Neural cell (in vitro differentiated cells): ENCODE data around the gene FNDC3A. TPM values are rescaled to one million over a fixed set of nuclear protein-coding genes. Genes with fewer than 3 reads are reported as not detected.
"Not testable (repeated sequence)": the region's sequence is repeated elsewhere in the genome, so short reads cannot be mapped to it uniquely, and the experiment has no call there.

ENCODE experiments used
- H2AFZ ChIP-seq: fragments of 200-600, 300-800 bp; sonication (generic), shearing (Covaris generic); 2 replicates; pipeline ENCODE4 v1.6.0; 2014; ENCODE audit warnings: low read depth, mild to moderate bottlenecking, antibody characterized with exemption, low read length, moderate library complexity
- H3F3A ChIP-seq: fragments of 200-600 bp; shearing (Covaris generic); 2 replicates; pipeline ENCODE4 v1.6.1; 2016; ENCODE audit warnings: mild to moderate bottlenecking, moderate library complexity, mixed read lengths, antibody characterized with exemption, low read length; ENCODE audit not compliant: insufficient read depth, poor library complexity, severe bottlenecking
- H3K27ac ChIP-seq: fragments of 200-600, 300-800 bp; sonication (generic), shearing (Covaris generic); 2 replicates; pipeline ENCODE4 v1.5.1; 2014; ENCODE audit warnings: mild to moderate bottlenecking, low read length, moderate library complexity
- H3K27me3 ChIP-seq: fragments of 300-800, 200-600 bp; sonication (generic), shearing (Covaris generic); 2 replicates; pipeline ENCODE4 v1.6.0; 2014; ENCODE audit warnings: mild to moderate bottlenecking, low read depth, low read length, moderate library complexity; ENCODE audit not compliant: insufficient read depth
- H3K36me3 ChIP-seq: fragments of 300-800, 200-600 bp; sonication (generic), shearing (Covaris generic); 2 replicates; pipeline ENCODE4 v1.5.1; 2014; ENCODE audit warnings: mild to moderate bottlenecking, antibody characterized with exemption, low read length, moderate library complexity; ENCODE audit not compliant: insufficient read depth
- H3K4me2 ChIP-seq: fragments of 300-800, 200-600 bp; sonication (generic), shearing (Covaris generic); 2 replicates; pipeline ENCODE4 v1.6.0; 2014; ENCODE audit warnings: mild to moderate bottlenecking, low read length
- H3K4me3 ChIP-seq: fragments of 300-800, 200-600 bp; sonication (generic), shearing (Covaris generic); 2 replicates; pipeline ENCODE4 v1.5.1; 2014; ENCODE audit warnings: mild to moderate bottlenecking, low read length, moderate library complexity
- H3K79me2 ChIP-seq: fragments of 200-600 bp; shearing (Covaris generic); replicated peaks from 2 replicates; pipeline ENCODE4 v1.6.0; 2014; ENCODE audit warnings: mild to moderate bottlenecking, low read length, moderate library complexity; ENCODE audit not compliant: insufficient read depth
- H3K9ac ChIP-seq: fragments of 300-800, 200-600 bp; sonication (generic), shearing (Covaris generic); 2 replicates; pipeline ENCODE4 v1.6.1; 2016; ENCODE audit warnings: mild to moderate bottlenecking, low read length, mixed read lengths
- H3K9me2 ChIP-seq: fragments of 200-600 bp; shearing (Covaris generic); 2 replicates; pipeline ENCODE4 v1.6.1; 2016; ENCODE audit warnings: mild to moderate bottlenecking, low read length, mixed read lengths; ENCODE audit not compliant: insufficient read depth
- H3K9me3 ChIP-seq: fragments of 200-600, 300-800 bp; sonication (generic), shearing (Covaris generic); 2 replicates; pipeline ENCODE4 v1.6.1; 2016; ENCODE audit warnings: mild to moderate bottlenecking, mixed run types, low read length, moderate library complexity, mixed read lengths
- H4K20me1 ChIP-seq: fragments of 200-600 bp; shearing (Covaris generic); 2 replicates; pipeline ENCODE4 v1.6.1; 2016; ENCODE audit warnings: mild to moderate bottlenecking, mixed run types; ENCODE audit not compliant: insufficient read depth
- EP300 ChIP-seq: fragments of 450-650 bp; conservative IDR thresholded peaks from 2 replicates; pipeline ENCODE4 v1.6.1; 2014; ENCODE audit warnings: antibody characterized with exemption, mild to moderate bottlenecking, moderate library complexity; ENCODE audit not compliant: poor library complexity, severe bottlenecking
- EZH2 ChIP-seq: fragments of 200-600, 300-800 bp; shearing (Covaris generic), sonication (generic); IDR thresholded peaks from 2 replicates; pipeline ENCODE4 v1.6.1; 2014; ENCODE audit warnings: antibody characterized with exemption, low read length, borderline replicate concordance, mild to moderate bottlenecking; ENCODE audit not compliant: insufficient read depth, poor library complexity, severe bottlenecking
- MXI1 ChIP-seq: fragments of 450-650 bp; conservative IDR thresholded peaks from 2 replicates; pipeline ENCODE4 v1.6.1; 2014; ENCODE audit warnings: antibody characterized with exemption, mild to moderate bottlenecking; ENCODE audit not compliant: poor library complexity, severe bottlenecking
- POLR2AphosphoS5 ChIP-seq: IDR thresholded peaks from 2 replicates; pipeline ENCODE4 v1.6.1; 2012
- RAD21 ChIP-seq: fragments of 450-650 bp; conservative IDR thresholded peaks from 2 replicates; pipeline ENCODE4 v1.6.1; 2014; ENCODE audit warnings: antibody characterized with exemption, mild to moderate bottlenecking, moderate library complexity
- SMC3 ChIP-seq: fragments of 450-650 bp; conservative IDR thresholded peaks from 2 replicates; pipeline ENCODE4 v1.6.1; 2014; ENCODE audit warnings: antibody characterized with exemption, mild to moderate bottlenecking, moderate library complexity; ENCODE audit not compliant: poor library complexity
- TAF1 ChIP-seq: IDR thresholded peaks from 2 replicates; pipeline ENCODE4 v1.6.1; 2012; ENCODE audit warnings: low read depth
- polyA plus RNA-seq: library from polyadenylated mRNA; depleted of rRNA; stranded (reverse); fragments of >200 nt; gene quantifications from 2 replicates; pipeline ENCODE4 v1.2.3, GENCODE V29; 2014
- TF ChIP-seq, protein P1 (sequence below): IDR thresholded peaks from 2 replicates; pipeline ENCODE4 v1.6.1; 2012; ENCODE audit warnings: borderline replicate concordance
- TF ChIP-seq, protein P2 (sequence below): fragments of 450-650 bp; IDR thresholded peaks from 2 replicates; pipeline ENCODE4 v1.5.1; 2014; ENCODE audit warnings: antibody characterized with exemption, mild to moderate bottlenecking, moderate library complexity; ENCODE audit not compliant: poor library complexity, severe bottlenecking

Gene FNDC3A
- polyA plus RNA-seq, 1 donor from 2014 or later = 83.8 TPM

DNA sequence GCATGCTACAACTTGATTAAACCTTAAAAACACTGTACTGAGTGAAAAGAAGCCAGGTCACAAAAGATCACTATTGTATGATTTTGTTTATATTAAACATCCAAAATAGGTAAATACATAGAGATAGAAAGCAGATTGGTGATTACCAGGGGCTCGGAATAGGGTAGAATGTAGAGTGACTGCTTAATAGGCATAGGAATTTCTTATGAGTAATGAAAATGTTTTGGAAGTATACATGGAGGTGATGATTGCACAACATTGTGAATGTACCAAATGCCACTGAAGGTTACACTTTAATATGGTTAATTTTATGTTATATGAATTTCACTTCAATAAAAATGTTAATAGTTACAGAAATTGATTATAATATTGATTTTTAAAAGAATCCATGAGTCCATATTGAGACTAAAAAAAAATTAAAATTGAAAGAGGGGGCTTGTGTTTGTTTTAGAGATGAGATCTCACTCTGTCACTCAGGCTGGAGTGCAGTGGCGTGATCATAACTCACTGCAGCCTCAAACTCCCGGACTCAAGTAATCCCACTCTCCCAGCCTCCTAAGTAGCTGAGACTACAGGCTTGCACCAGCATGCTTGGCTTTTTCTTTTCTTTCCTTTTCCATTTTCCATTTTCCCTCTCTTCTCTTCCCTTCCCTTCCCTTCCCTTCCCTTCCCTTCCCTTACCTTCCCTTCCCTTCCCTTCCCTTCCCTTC lies 85.1 kb downstream of the FNDC3A start:
- H3K4me3 ChIP-seq = no peak overlapping the region
- H3K27me3 ChIP-seq = no peaks in the 10 kb centered on the region
- H2AFZ ChIP-seq = no peak overlapping the region
- H3K27ac ChIP-seq = no peak overlapping the region
- TF ChIP-seq RAD21 (no peak), EP300 (no peak), SMC3 (no peak), POLR2AphosphoS5 (no peak), TAF1 (no peak), MXI1 (no peak), EZH2 (no peak)
- TF ChIP-seq, protein P1, sequence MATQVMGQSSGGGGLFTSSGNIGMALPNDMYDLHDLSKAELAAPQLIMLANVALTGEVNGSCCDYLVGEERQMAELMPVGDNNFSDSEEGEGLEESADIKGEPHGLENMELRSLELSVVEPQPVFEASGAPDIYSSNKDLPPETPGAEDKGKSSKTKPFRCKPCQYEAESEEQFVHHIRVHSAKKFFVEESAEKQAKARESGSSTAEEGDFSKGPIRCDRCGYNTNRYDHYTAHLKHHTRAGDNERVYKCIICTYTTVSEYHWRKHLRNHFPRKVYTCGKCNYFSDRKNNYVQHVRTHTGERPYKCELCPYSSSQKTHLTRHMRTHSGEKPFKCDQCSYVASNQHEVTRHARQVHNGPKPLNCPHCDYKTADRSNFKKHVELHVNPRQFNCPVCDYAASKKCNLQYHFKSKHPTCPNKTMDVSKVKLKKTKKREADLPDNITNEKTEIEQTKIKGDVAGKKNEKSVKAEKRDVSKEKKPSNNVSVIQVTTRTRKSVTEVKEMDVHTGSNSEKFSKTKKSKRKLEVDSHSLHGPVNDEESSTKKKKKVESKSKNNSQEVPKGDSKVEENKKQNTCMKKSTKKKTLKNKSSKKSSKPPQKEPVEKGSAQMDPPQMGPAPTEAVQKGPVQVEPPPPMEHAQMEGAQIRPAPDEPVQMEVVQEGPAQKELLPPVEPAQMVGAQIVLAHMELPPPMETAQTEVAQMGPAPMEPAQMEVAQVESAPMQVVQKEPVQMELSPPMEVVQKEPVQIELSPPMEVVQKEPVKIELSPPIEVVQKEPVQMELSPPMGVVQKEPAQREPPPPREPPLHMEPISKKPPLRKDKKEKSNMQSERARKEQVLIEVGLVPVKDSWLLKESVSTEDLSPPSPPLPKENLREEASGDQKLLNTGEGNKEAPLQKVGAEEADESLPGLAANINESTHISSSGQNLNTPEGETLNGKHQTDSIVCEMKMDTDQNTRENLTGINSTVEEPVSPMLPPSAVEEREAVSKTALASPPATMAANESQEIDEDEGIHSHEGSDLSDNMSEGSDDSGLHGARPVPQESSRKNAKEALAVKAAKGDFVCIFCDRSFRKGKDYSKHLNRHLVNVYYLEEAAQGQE = no peak
- TF ChIP-seq, protein P2, sequence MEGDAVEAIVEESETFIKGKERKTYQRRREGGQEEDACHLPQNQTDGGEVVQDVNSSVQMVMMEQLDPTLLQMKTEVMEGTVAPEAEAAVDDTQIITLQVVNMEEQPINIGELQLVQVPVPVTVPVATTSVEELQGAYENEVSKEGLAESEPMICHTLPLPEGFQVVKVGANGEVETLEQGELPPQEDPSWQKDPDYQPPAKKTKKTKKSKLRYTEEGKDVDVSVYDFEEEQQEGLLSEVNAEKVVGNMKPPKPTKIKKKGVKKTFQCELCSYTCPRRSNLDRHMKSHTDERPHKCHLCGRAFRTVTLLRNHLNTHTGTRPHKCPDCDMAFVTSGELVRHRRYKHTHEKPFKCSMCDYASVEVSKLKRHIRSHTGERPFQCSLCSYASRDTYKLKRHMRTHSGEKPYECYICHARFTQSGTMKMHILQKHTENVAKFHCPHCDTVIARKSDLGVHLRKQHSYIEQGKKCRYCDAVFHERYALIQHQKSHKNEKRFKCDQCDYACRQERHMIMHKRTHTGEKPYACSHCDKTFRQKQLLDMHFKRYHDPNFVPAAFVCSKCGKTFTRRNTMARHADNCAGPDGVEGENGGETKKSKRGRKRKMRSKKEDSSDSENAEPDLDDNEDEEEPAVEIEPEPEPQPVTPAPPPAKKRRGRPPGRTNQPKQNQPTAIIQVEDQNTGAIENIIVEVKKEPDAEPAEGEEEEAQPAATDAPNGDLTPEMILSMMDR = no peak
- H4K20me1 ChIP-seq = no peaks in the 10 kb centered on the region
- H3K4me2 ChIP-seq = no peak overlapping the region
- H3K79me2 ChIP-seq = no peaks in the 10 kb centered on the region
- no peaks in the 10 kb centered on the region for H3K9me3 ChIP-seq
- H3K9ac ChIP-seq = no peak overlapping the region
- H3K9me2 ChIP-seq = no peaks in the 10 kb centered on the region
- no peaks in the 10 kb centered on the region for H3K36me3 ChIP-seq
- no peaks in the 10 kb centered on the region for H3F3A ChIP-seq

DNA sequence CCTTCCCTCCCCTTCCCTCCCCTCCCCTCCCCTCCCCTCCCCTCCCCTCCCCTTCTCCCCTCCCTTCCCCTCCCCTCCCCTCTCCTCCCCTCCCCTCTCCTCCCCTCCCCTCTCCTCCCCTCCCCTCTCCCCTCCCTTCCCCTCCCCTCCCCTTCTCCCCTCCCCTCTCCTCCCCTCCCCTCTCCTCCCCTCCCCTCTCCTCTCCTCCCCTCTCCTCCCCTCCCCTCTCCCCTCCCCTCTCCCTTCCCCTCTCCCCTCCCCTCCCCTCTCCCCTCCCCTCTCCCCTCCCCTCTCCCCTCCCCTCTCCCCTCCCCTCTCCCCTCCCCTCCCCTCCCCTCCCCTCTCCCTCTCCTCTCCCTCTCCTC lies 85.7 kb downstream of the FNDC3A start:
- H3K9me2 ChIP-seq, H3K36me3 ChIP-seq, H3K79me2 ChIP-seq, H3K4me3 ChIP-seq, H3K27me3 ChIP-seq, H3K4me2 ChIP-seq, H2AFZ ChIP-seq, H3K9me3 ChIP-seq, H3F3A ChIP-seq, H3K9ac ChIP-seq, H4K20me1 ChIP-seq, H3K27ac ChIP-seq: not testable (repeated sequence)
